Adipose tissue (tissue), 3 donors: Measurements from ENCODE around the gene ARMC9. TPM values are rescaled to one million over a fixed set of nuclear protein-coding genes. Genes with fewer than 3 reads are reported as not detected.
"Not testable (repeated sequence)": the region's sequence is repeated elsewhere in the genome, so short reads cannot be mapped to it uniquely, and the experiment has no call there.

ENCODE experiments used
- H3K27ac ChIP-seq: one replicate; pipeline ENCODE4 v1.5.1; 2013; ENCODE audit warnings: low read depth, low read length
- WGBS, 3 donors: extraction: QIAGEN DNeasy Blood & Tissue Kit; methylation state at CpG; one replicate each; pipeline ENCODE4 v1.1.7; 2013; 5-methylcytosine and 5-hydroxymethylcytosine counted together
- polyA plus RNA-seq, 3 donors: library from polyadenylated mRNA; stranded (reverse); fragments of 200-250 nt; gene quantifications; one replicate each; pipeline ENCODE4 v1.2.3, GENCODE V29; 2013
- donor health status: healthy with polysubstance abuse.
- donor health status: Bipolar disorder and iron deficiency.
- donor health status: healthy.

Gene ARMC9
- polyA plus RNA-seq, 3 donors, result 1.5 to 8.7 (median 4.0) TPM

GRCh38 chr2:231405601-231406367 is 207.4 kb downstream of the ARMC9 start:
- not testable (repeated sequence) for H3K27ac ChIP-seq
- 16 to 22% (median 18%) methylated on average over 16 of the region's 16 CpGs for WGBS, 3 donors

- 33 to 76% (median 73%) methylated on average over 5 of the region's 5 CpGs for WGBS, 3 donors
- H3K27ac ChIP-seq, result not testable (repeated sequence)
These were observed 209.3 kb downstream of the ARMC9 start for GRCh38 chr2:231407686-231408085.

- 49 to 85% (median 84%) methylated on average over 8 to 9 of the region's 9 CpGs for WGBS, 3 donors
- not testable (repeated sequence) for H3K27ac ChIP-seq
These were observed 209.9 kb downstream of the ARMC9 start for GRCh38 chr2:231408304-231408703.

GRCh38 chr2:231409776-231410175 is 211.3 kb downstream of the ARMC9 start:
- 56 to 97% (median 92%) methylated on average over 5 of the region's 5 CpGs for WGBS, 3 donors
- H3K27ac ChIP-seq, result no peak overlapping the region

- H3K27ac ChIP-seq, result no peak overlapping the region
- 72 to 88% (median 81%) methylated on average over 6 of the region's 6 CpGs for WGBS, 3 donors
These were observed 212.0 kb downstream of the ARMC9 start for GRCh38 chr2:231410293-231411004.

- WGBS, 3 donors, result 69 to 77% (median 73%) methylated on average over 3 of the region's 3 CpGs
- no peak overlapping the region for H3K27ac ChIP-seq
These were observed 212.8 kb downstream of the ARMC9 start for GRCh38 chr2:231411237-231411636.

GRCh38 chr2:231411831-231412617 is 213.6 kb downstream of the ARMC9 start:
- WGBS, 3 donors, result 2 to 3% (median 2%) methylated on average over 58 to 67 of the region's 67 CpGs

GRCh38 chr2:231412618-231412963 is 214.2 kb downstream of the ARMC9 start:
- 37 to 45% (median 40%) methylated on average over 9 of the region's 9 CpGs for WGBS, 3 donors
- no peak overlapping the region for H3K27ac ChIP-seq

More at GRCh38 chr2:231411831-231412617, 213.6 kb downstream of the ARMC9 start:
- H3K27ac ChIP-seq, result no peak overlapping the region

GRCh38 chr2:231413456-231413855 is 215.0 kb downstream of the ARMC9 start:
- no peak overlapping the region for H3K27ac ChIP-seq
- 87 to 92% (median 89%) methylated on average over 6 of the region's 6 CpGs for WGBS, 3 donors

GRCh38 chr2:231413921-231414476 is 215.6 kb downstream of the ARMC9 start:
- no peak overlapping the region for H3K27ac ChIP-seq
- WGBS, 3 donors, result 47 to 78% (median 73%) methylated on average over 15 of the region's 15 CpGs

GRCh38 chr2:231415029-231415428 is 216.6 kb downstream of the ARMC9 start:
- no peak overlapping the region for H3K27ac ChIP-seq

- WGBS, 3 donors, result 80 to 89% (median 88%) methylated on average over 26 of the region's 26 CpGs
- no peak overlapping the region for H3K27ac ChIP-seq
These were observed 220.6 kb downstream of the ARMC9 start for GRCh38 chr2:231418820-231419640.

- 77 to 84% (median 79%) methylated on average over 9 of the region's 9 CpGs for WGBS, 3 donors
- H3K27ac ChIP-seq, result no peak overlapping the region
These were observed 222.7 kb downstream of the ARMC9 start for GRCh38 chr2:231421051-231421580.

GRCh38 chr2:231422056-231422455 is 223.6 kb downstream of the ARMC9 start:
- 66 to 80% (median 67%) methylated on average over 2 of the region's 2 CpGs for WGBS, 3 donors
- no peak overlapping the region for H3K27ac ChIP-seq

GRCh38 chr2:231423176-231423575 is 224.7 kb downstream of the ARMC9 start:
- H3K27ac ChIP-seq, result no peak overlapping the region
- WGBS, 3 donors, result 87 to 95% (median 93%) methylated on average over 10 of the region's 10 CpGs
